Gastrocnemius medialis (tissue), 4 donors: ENCODE measurements around the gene STK33. TPM values are rescaled to one million over a fixed set of nuclear protein-coding genes. Genes with fewer than 3 reads are reported as not detected.

Experiments
- ATAC-seq, 2 donors: fragments of 150-250 bp; one replicate each; pipeline ENCODE4 v1.9.1; 2016
- DNase-seq, 2 donors: peaks; one replicate each; pipeline ENCODE4 v3.0.0-alpha.2; 2019
- H3K27ac ChIP-seq, 4 donors: fragments of 200-600 bp; sonication (generic); 1 replicate in 1 of 4; 2 replicates in 3 of 4; pipeline ENCODE4 v1.5.1; 2016 to 2018; ENCODE audit warnings: mild to moderate bottlenecking in 2 of 4, moderate library complexity in 1 of 4
- H3K27me3 ChIP-seq, 3 donors: fragments of 200-600 bp; sonication (generic) in 2 of 3; 1 replicate in 1 of 3; 2 replicates in 2 of 3; pipeline versions ENCODE4 v1.5.1 to v1.6.0; 2016 to 2019; ENCODE audit warnings: mild to moderate bottlenecking in 1 of 3, moderate library complexity in 1 of 3
- H3K36me3 ChIP-seq, 2 donors: fragments of 200-600 bp; sonication (generic) in 1 of 2; one replicate each; pipeline ENCODE4 v1.5.1; 2017 to 2018
- H3K4me1 ChIP-seq, 2 donors: fragments of 200-600 bp; sonication (generic) in 1 of 2; one replicate each; pipeline ENCODE4 v1.5.1; 2016 to 2017; ENCODE audit warnings: mild to moderate bottlenecking in 2 of 2
- H3K4me3 ChIP-seq, 4 donors: fragments of 200-600 bp; sonication (generic) in 3 of 4; 1 replicate in 1 of 4; 2 replicates in 3 of 4; pipeline ENCODE4 v1.5.1; 2016 to 2019; ENCODE audit warnings: mild to moderate bottlenecking in 2 of 4
- H3K9me3 ChIP-seq, 3 donors: fragments of 200-600 bp; sonication (generic) in 2 of 3; 1 replicate in 1 of 3; 2 replicates in 2 of 3; pipeline ENCODE4 v1.5.1; 2016 to 2019
- POLR2A ChIP-seq, 2 donors: fragments of 450-650 bp; IDR thresholded peaks; one replicate each; pipeline ENCODE4 v1.6.1; 2017; ENCODE audit warnings: antibody characterized with exemption in 2 of 2, mild to moderate bottlenecking in 2 of 2, moderate library complexity in 2 of 2
- in situ Hi-C, 4 donors: fragments of 200-750 bp; cut with MboI; loops; one replicate each; pipeline versions ENCODE4 v1.15.0 to v1.8.0; 2017; ENCODE audit warnings: low sequenced_read_pairs in 4 of 4
- intact Hi-C: fragments of 100-400 bp; cut with DNase I; formaldehyde crosslinking; loops from one replicate; pipeline ENCODE4 v1.15.1; 2023; ENCODE audit warnings: low total_unique reads
- total RNA-seq, 4 donors: library from RNA; depleted of rRNA; stranded (reverse); fragments of >200 nt; gene quantifications; one replicate each; pipeline versions ENCODE4 v1.1.0 to v1.2.3, GENCODE V29; 2016
- TF ChIP-seq, protein P1 (sequence below), 5 experiments: fragments of 450-650 bp in 3 of 5; fragments of 200-600 bp in 2 of 5; sonication (generic) in 2 of 5; IDR thresholded peaks in 4 of 5; conservative IDR thresholded peaks in 1 of 5; 1 replicate in 4 of 5; 2 replicates in 1 of 5; pipeline ENCODE4 v1.5.1; 2016 to 2019; ENCODE audit warnings: antibody characterized with exemption in 5 of 5, mild to moderate bottlenecking in 3 of 5, moderate library complexity in 3 of 5

The STK33 gene
- total RNA-seq, 4 donors from 2014 or later: 0.66 to 13.5 (median 2.3) TPM

DNA sequence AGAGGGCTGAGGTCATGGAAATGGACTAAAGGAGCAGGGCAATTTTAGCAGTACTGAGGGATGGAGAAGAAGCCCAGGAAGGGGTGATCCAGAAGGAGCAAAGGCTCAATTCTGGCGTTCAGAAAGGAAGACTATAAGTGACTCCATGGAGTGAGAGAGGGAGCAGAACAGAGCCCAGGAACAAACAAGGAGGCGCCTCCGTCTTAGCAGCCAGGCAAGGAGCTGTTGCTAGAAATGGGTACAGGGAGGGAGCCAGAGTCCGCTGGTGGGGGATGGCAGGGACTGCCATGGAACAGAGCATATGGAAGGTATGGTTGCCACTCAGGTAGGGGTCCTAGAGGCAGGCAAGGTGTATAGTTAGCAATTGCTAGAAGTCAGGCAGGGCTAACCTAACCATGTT, 20.5 kb upstream of the STK33 start:
- H3K4me3 ChIP-seq: no peak overlapping the region
- H3K9me3 ChIP-seq: no peaks in the 10 kb centered on the region
- no peak for TF ChIP-seq POLR2A (IDR thresholded peaks at IDR 0.05)
- peaks cover 0 to 19% of the 10 kb centered on the region in 2 donors for H3K36me3 ChIP-seq
- no peak overlapping the region for H3K27ac ChIP-seq
- in situ Hi-C loops: no loop called here
- intact Hi-C loops: no loop called here
- DNase-seq: no peak
- no peaks in the 10 kb centered on the region for H3K4me1 ChIP-seq
- no peak for ATAC-seq
- H3K27me3 ChIP-seq: no peaks in the 10 kb centered on the region

DNA sequence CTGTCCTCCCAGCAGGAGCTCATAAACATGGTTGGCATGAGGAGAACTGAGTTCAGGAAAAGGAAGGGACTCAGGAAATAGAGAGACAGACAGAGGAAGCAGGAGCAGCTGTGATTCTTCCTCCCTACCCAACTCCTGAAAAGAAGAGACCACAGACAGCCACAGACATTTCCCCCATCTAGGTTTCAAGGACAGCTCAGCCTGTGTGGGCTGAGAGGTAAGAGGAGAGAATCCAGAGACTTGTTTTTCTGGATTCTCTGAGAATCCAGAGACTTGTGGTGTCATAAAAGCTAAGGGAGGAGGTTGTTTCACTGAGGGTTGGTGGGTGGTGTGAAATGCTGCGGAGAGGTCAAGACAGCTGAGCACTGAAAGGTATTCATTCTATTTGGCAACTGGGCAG, 19.0 kb upstream of the STK33 start:
- Histone ChIP-seq H3K27ac (no peak overlapping the region), H3K36me3 (peaks cover 0 to 7% of the 10 kb centered on the region in 2 donors), H3K27me3 (no peaks in the 10 kb centered on the region), H3K9me3 (no peaks in the 10 kb centered on the region), H3K4me1 (no peaks in the 10 kb centered on the region), H3K4me3 (no peak overlapping the region)
- intact Hi-C loops (no loop called here), in situ Hi-C loops (no loop called here)
- ATAC-seq: no peak
- no peak for DNase-seq
- no peak for TF ChIP-seq POLR2A (IDR thresholded peaks at IDR 0.05)
- TF ChIP-seq, protein P1, sequence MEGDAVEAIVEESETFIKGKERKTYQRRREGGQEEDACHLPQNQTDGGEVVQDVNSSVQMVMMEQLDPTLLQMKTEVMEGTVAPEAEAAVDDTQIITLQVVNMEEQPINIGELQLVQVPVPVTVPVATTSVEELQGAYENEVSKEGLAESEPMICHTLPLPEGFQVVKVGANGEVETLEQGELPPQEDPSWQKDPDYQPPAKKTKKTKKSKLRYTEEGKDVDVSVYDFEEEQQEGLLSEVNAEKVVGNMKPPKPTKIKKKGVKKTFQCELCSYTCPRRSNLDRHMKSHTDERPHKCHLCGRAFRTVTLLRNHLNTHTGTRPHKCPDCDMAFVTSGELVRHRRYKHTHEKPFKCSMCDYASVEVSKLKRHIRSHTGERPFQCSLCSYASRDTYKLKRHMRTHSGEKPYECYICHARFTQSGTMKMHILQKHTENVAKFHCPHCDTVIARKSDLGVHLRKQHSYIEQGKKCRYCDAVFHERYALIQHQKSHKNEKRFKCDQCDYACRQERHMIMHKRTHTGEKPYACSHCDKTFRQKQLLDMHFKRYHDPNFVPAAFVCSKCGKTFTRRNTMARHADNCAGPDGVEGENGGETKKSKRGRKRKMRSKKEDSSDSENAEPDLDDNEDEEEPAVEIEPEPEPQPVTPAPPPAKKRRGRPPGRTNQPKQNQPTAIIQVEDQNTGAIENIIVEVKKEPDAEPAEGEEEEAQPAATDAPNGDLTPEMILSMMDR (IDR thresholded peaks at IDR 0.05 in 4 of 5, conservative IDR thresholded peaks at IDR 0.05 in 1 of 5): no peak

DNA sequence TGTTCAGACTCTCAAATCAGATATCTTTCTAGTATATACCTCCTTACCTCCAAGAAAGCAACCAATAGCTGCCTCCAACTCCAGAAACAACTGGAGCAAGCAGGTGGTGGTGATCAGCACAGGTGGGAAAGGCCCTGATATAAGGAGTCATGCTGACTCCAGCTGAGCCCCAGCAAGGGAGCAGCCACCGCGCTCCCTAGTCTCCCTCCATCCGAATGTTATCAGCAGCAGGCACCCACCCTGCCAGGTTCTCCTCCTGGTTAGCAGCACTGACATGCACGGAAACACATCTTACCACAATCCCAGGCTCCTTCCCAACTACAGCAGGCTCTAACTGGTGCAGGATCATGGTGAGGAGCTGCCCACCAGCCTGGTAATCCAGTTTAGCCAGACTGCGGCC, 18.5 kb upstream of the STK33 start:
- TF ChIP-seq, protein P1 (IDR thresholded peaks at IDR 0.05 in 4 of 5, conservative IDR thresholded peaks at IDR 0.05 in 1 of 5): no peak
- no peak for TF ChIP-seq POLR2A (IDR thresholded peaks at IDR 0.05)
- Histone ChIP-seq H3K4me3 (no peak overlapping the region), H3K4me1 (no peaks in the 10 kb centered on the region), H3K36me3 (peaks cover 0 to 4% of the 10 kb centered on the region in 2 donors), H3K9me3 (no peaks in the 10 kb centered on the region), H3K27ac (no peak overlapping the region), H3K27me3 (no peaks in the 10 kb centered on the region)
- no peak for DNase-seq
- in situ Hi-C loops (no loop called here), intact Hi-C loops (no loop called here)
- no peak for ATAC-seq

DNA sequence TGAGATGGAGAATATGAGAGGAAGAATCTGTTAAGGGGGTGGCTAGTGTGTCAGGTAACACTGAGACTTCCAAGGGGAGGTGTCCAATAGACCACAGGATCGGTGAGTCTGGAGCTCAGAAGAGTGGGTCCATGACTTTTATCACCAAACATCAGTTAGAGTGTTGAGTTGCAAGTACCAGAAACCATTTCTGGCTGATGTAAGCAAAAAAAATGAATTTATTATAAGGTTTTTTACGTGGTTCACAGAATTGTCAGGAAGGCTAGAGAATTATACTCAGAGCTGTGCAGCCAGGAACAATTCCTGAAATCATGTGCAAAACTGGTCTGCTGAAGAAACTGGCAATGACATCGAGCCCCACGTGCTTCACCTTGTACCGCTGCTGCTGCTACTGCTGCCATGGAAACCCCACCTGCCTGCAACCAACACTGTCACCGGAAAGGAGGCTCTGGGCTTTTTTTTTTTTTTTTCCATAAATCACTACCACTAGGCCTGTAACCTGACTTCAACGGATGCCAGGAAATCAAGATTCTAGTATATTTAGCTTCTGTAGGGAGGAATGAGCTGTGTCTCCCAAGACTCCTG, 16.6 kb upstream of the STK33 start:
- in situ Hi-C loops: no loop called here
- no peak for ATAC-seq
- H3K27ac ChIP-seq: no peak overlapping the region

DNA sequence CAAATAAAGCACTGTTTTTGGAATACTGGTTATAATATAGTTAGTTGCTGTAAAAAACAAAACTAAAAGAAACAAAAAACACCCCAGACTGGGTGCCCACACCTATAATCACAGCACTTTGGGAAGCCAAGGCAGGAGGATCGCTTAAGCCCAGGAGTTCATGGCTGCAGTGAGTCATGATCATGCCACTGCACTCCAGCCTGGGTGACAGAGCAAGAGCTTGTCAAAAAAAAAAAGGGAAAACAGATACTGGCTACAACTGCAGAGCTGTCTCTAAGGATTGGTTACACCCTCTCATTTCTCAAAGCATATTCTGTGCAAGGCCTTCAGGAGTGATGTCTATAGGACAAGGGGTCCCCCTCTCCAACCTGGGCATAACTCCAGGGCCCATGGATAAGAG, 14.6 kb upstream of the STK33 start:
- intact Hi-C loops (no loop called here), in situ Hi-C loops (no loop called here)
- H3K4me3 ChIP-seq: no peak overlapping the region
- no peaks in the 10 kb centered on the region for H3K36me3 ChIP-seq
- H3K27me3 ChIP-seq: no peaks in the 10 kb centered on the region
- TF ChIP-seq POLR2A (IDR thresholded peaks at IDR 0.05): no peak
- TF ChIP-seq, protein P1 (IDR thresholded peaks at IDR 0.05 in 4 of 5, conservative IDR thresholded peaks at IDR 0.05 in 1 of 5): no peak
- H3K27ac ChIP-seq: no peak overlapping the region
- ATAC-seq (no peak), DNase-seq (no peak)
- no peaks in the 10 kb centered on the region for H3K9me3 ChIP-seq
- no peaks in the 10 kb centered on the region for H3K4me1 ChIP-seq

More for the DNA sequence above, 16.6 kb upstream of the STK33 start:
- Histone ChIP-seq H3K36me3 (no peaks in the 10 kb centered on the region), H3K9me3 (no peaks in the 10 kb centered on the region), H3K27me3 (no peaks in the 10 kb centered on the region), H3K4me1 (no peaks in the 10 kb centered on the region), H3K4me3 (no peak overlapping the region)
- DNase-seq: no peak
- no peak for TF ChIP-seq POLR2A (IDR thresholded peaks at IDR 0.05)
- TF ChIP-seq, protein P1 (IDR thresholded peaks at IDR 0.05 in 4 of 5, conservative IDR thresholded peaks at IDR 0.05 in 1 of 5): no peak
- intact Hi-C loops: no loop called here
